HG03469 (cell line): ENCODE data around the gene NR2F6.
"Not testable (repeated sequence)": the region's sequence is repeated elsewhere in the genome, so short reads cannot be mapped to it uniquely, and the experiment has no call there.

Experiments
- ATAC-seq: cut with Tn5 transposase; IDR thresholded peaks from one replicate; pipeline ENCODE4 v1.9.1; 2021; ENCODE audit warnings: mild to moderate bottlenecking, moderate library complexity, moderate number of reproducible peaks; ENCODE audit not compliant: unreplicated experiment

The NR2F6 gene

GRCh38 chr19:17245535-17245984 lies at the start of gene NR2F6:
TSS of gene NR2F6 (minus strand) at chr19:17245919. CDS start at chr19:17245220, 699 bp downstream.
- no peak for ATAC-seq

- ATAC-seq = no peak
Measured at GRCh38 chr19:17294051-17294891, 48.6 kb upstream of the NR2F6 start.

- no peak for ATAC-seq
Measured at GRCh38 chr19:17293605-17294004, 47.9 kb upstream of the NR2F6 start.

GRCh38 chr19:17292301-17293074 lies 46.8 kb upstream of the NR2F6 start:
- ATAC-seq = no peak

GRCh38 chr19:17289489-17289888 lies 43.8 kb upstream of the NR2F6 start:
- no peak for ATAC-seq

- ATAC-seq = no peak
Measured at GRCh38 chr19:17286752-17287151, 41.0 kb upstream of the NR2F6 start.

GRCh38 chr19:17286263-17286662 lies 40.5 kb upstream of the NR2F6 start:
- no peak for ATAC-seq

GRCh38 chr19:17285415-17286135 lies 39.9 kb upstream of the NR2F6 start:
- ATAC-seq = no peak

- no peak for ATAC-seq
Measured at GRCh38 chr19:17283504-17283996, 37.8 kb upstream of the NR2F6 start.

- ATAC-seq = peak; percentile 43
Measured at GRCh38 chr19:17282488-17283125, 36.9 kb upstream of the NR2F6 start.

GRCh38 chr19:17281391-17282304 lies 35.9 kb upstream of the NR2F6 start, which contains the start of gene ANKLE1:
TSS of gene ANKLE1 (plus strand) at chr19:17281901. CDS start at chr19:17281921, 20 bp downstream.
- ATAC-seq = no peak

- ATAC-seq = no peak
Measured at GRCh38 chr19:17279436-17279835, 33.7 kb upstream of the NR2F6 start.

- ATAC-seq = no peak
Measured at GRCh38 chr19:17275441-17276175, 29.9 kb upstream of the NR2F6 start.

- ATAC-seq = not testable (repeated sequence)
Measured at GRCh38 chr19:17274892-17275291, 29.2 kb upstream of the NR2F6 start.

GRCh38 chr19:17268754-17269153 lies 23.0 kb upstream of the NR2F6 start:
- no peak for ATAC-seq

- ATAC-seq = peak; percentile 82
Measured at GRCh38 chr19:17266975-17267788, 21.5 kb upstream of the NR2F6 start, which contains the start of gene BABAM1. TSS of gene BABAM1 (plus strand) at chr19:17267443. CDS start at chr19:17268807, 1,364 bp downstream.

- peak; percentile 17 for ATAC-seq
Measured at GRCh38 chr19:17266589-17266974, 20.9 kb upstream of the NR2F6 start.

GRCh38 chr19:17266026-17266425 lies 20.3 kb upstream of the NR2F6 start:
- ATAC-seq = no peak
